ENCODE measurements around the gene MRPS5.

Gene MRPS5

GRCh38 chr2:95086017-95086416 is 35.6 kb downstream of the MRPS5 start:
- no peak for DNase-seq

- DNase-seq, result no peak
Measured at GRCh38 chr2:95082477-95082876, 39.1 kb downstream of the MRPS5 start.

DNA sequence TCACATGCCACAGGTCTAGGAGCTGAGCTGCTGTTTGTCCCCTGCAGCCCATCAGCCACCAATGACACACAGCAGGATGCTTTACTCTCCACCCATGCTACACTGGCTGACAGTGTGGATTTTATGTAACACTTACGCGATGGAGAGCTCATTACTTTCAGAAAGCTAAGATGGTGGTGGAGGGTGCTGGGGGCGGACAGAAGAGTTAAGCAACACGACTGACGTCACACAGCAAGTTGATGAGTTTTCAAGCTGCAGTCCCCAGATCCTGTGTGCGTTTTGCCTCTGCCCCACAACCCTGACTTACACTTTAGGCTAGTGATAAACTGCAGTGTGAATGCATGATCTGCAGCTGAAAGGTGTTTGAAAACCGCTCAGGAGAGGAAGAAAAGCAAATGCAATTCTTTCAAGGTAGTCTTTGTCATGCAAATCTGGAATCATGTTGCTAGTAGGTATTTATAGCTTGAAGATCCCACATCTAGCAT is 42.4 kb downstream of the MRPS5 start:
- no peak for DNase-seq

GRCh38 chr2:95077861-95078603 is 43.6 kb downstream of the MRPS5 start:
- DNase-seq, result no peak

GRCh38 chr2:95077530-95077825 is 44.1 kb downstream of the MRPS5 start:
- no peak for DNase-seq

GRCh38 chr2:95076705-95077529 is 44.7 kb downstream of the MRPS5 start:
- peak; percentile 39 for DNase-seq

DNA sequence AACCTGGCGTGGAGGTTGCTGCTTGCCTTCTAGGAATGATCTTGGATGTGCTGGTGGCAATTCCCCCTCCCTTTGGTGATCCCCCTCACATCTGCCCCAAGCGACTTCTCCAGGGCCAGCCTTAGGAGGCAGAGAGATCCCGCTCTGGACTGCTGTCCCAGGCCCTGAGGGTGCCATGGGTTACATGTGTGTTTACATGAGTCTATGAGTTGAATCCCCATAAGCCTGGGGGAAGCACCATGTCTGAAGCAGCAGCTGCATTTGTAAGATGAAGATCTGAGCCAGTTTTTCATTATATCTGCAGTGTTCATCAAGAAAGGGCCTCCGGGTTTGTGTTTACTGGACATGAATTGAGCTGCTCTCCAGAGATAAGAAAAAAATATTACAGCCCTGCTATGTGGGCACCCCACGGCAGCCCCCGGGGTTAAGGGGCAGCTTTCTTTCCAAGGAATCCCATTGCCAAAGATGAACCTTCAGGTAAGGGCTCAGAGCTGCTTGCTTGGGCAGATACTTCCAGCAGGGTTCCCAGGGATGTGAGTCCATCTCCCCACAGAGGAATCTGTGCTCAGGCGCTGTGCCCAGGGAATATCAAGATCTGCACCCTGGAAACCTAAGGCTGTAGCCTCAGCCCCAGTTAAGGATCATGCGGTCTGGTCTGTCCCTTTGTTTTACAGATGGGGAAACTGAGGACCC is 46.0 kb downstream of the MRPS5 start:
- DNase-seq, result no peak

GRCh38 chr2:95074663-95075439 is 46.8 kb downstream of the MRPS5 start:
- DNase-seq, result no peak

GRCh38 chr2:95073856-95074662 is 47.5 kb downstream of the MRPS5 start:
- DNase-seq, result no peak

DNA sequence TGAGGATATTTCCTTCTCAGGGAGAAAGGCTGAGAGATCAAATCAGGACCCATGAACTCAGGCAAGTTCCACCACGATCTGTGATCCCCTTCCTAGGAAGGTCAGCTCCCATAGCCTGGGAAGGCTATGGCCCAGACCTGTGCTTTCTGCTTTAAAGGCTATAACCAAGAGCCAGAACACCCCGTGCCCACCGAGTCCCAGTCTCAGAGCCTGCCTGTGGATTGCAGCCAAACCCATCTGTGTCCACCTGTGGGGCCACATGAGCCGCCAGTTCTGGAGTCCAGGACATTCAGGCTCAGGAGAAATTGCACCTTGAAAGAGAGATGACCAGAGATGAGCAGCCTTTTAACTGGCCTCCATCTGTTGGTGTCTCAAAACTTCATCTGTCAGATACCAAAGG is 49.2 kb downstream of the MRPS5 start:
- DNase-seq, result no peak

GRCh38 chr2:95071856-95072255 is 49.8 kb downstream of the MRPS5 start:
- no peak for DNase-seq

GRCh38 chr2:95069465-95069864 is 52.1 kb downstream of the MRPS5 start:
- DNase-seq, result no peak

DNA sequence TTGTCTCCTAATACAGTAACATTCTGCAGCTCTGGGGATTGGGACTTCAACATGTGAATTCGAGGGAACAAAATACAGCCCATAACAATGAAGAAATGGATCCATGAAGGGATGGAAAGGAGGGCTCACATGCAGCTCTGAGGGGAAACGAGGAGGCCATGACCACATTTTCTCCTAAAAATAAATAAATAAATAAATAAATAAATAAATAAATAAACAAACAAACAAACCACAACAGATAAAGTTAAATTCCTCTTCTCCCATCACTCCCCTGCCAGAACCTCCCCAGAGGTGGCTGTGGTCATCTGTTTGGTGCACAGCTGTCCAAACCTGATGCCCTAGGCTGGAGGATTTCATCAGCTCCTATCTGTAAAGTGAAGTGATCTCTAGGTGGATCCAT is 53.4 kb downstream of the MRPS5 start:
- DNase-seq, result no peak

DNA sequence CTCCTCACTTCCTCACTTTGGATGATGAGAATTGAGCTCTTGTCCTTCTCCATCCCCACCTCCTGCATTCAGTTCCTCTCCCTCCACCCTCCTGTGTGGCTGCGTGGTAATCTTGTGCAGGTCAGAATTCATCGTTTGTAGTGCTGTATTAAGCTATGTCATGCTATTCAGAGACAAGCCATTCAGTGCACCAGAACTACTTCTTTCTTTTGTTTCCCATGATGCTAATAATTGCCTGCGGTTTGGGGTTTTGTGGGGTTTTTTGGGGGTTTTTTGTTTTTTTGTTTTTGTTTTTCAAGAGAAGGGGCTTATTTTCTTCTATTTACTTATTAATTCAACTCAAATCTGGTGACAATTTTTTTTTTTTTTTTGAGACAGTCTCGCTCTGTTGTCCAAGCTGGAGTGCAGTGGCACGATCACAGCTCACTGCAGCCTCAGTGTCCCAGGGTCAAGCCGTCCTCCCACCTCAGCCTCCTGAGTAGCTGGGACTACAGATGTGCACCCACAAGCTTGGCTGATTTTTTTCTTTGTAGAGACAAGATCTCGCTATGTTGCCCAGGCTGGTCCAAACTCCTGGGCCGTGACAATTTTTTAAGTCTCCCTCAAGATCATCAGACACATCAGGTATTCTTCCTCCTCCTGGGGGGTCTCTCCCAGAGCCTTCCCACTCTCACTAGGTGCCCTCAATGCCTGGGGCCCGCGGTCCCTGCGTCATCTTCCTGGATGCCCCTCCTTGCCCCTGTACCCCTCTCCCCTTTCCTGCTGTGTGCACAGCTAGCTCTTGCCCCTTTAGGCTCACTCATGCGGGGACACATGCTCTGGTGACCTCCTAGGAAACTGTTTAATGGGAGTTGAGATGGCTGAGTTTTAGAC is 58.3 kb downstream of the MRPS5 start:
- DNase-seq, result no peak

DNA sequence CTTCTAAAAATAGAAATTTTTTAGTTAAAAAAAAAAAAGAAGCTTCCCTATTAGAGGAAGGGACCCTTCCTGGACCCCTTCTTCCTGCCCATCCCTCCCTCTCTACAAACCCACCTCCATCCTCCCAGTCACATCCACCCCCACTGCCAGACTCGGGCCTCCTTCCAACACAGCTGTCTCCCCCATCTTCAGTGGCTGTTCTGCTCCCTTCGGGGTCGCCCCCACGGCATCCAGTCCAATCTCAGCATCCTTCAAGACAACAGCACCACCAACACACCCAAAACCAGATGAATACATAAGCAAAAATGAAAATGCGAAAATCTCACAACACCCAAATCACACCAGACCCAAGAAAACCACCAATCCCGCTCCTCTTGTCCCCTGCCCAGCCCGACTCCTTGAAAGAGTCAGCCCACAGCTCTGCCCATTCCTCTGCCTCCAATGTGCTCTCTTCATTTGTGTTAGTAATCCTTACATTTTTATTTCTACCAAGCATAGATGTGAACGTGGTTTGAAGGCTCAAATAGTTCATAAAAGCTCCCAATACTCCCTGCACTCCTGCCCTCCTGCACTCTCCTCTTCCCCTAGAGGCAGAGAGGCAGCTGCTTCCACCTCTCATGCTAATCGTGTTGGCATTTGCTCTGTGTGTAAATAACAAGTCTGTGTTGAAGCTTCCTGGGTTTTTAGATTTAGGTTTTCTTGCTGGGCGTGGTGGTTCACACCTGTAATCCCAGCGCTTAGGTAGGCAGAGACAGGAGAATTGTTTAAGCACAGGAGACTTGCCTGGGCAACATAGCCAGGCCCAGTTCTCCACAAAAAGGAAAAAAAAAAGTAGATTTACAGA is 59.1 kb downstream of the MRPS5 start:
- DNase-seq, result no peak

GRCh38 chr2:95061601-95062183 is 59.9 kb downstream of the MRPS5 start:
- no peak for DNase-seq

DNA sequence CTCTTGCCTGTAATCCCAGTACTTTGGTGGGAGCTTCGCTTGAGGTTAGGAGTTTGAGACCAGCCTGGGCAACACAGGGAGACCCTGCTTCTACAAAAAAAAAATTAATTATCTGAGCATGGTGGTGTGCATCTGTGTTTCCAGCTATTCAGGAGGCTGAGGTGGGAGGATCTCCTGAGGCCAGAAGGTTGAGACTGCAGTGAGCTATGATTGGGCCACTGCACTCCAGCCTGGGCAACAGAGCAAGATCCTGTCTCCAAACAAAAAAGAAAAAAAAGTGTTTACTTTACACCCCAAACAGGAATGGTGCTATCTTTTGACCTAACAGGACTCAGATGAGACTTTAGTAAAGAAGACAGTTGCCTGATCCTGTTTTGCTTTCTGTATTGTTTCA is 60.5 kb downstream of the MRPS5 start:
- no peak for DNase-seq

DNA sequence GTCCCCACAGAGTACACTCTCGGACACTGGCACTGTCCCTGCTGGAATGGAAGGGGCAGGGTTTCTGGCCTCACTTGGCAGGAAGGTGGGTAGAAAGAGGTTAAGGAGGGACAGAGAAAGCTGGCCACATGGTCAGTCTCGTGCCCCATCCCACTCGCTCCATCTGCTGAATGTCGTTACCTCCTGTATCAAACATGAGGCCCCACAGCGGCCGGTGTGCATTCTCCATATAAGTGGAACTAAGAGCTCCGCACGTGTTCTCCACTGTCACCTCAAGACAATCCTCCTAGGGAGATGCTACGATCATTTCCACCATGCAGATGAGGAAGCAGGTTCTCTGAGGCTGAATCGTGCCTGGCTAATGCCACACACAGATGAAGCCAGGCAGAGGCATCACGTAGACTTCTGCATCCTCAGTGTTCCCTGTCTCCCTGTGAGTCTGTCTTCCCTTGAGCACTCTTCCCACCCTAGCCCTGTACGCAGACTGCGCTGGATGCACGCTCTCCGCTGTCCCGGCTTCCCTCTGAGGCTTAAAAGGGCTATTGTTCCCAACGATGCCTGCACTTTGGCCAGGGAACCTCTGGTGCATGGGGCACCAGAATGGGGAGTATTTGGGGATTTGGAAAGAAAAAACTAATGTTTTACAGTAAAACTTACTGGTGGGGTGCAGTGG is 61.0 kb downstream of the MRPS5 start:
- DNase-seq, result no peak
